Amygdala (tissue), 56 donors: Measurements from ENCODE around the gene ACAN.

ENCODE experiments used
- DNase-seq, 56 donors: peaks; one replicate each; lab custom pipeline; 2025; lab: John Stamatoyannopoulos, UW

ACAN gene

DNA sequence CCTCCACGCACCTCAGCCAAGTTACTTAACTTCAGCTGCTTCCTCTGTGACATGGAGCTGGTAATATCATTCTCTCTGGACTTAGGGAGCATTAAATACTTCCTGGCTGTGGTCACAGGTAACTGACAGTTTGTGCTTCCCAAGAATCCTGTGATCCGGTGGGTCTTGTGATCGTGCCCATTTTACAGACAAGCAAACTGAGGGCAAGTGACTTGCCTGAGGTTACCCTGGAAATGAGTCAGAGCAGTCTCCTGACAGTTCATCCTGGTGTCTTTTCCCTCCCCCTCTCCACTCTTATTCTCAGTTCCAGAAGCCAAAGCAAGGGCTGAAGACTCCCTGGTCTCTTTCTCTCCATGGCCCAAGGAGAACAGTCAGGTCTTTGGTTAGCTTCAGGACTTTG is 35.9 kb downstream of the ACAN start:
- DNase-seq = no peak

DNA sequence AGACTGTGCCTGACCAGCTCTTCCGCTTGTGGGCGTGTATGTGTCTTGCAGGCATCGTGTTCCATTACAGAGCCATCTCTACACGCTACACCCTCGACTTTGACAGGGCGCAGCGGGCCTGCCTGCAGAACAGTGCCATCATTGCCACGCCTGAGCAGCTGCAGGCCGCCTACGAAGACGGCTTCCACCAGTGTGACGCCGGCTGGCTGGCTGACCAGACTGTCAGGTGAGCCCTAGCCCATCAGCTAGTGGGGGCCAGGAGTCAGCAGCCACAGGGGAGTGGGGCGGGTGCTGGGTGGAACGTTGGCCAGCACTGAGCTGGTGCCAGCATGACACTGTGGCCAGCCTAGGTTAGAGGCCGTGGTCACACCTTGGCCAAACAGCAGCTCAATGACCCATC is 36.7 kb downstream of the ACAN start:
- DNase-seq = no peak

DNA sequence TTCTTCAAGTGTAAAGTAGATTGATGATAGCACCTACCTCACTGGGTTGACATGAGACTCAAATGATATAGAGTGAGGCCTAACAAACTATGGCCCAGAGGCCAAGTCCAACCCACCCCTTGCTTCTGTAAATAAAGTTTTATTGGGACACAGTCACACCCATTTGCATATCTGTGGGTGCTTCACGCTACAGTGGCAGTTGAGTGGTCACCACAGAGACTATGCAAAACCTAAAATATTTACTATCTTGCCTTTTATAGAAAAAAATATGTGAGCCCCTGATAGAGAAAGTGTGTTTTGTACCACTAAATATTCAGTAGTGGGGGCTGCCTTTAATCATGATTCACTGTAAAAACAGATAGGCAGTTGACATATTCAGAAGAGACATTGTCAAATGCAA is 38.0 kb downstream of the ACAN start:
- no peak for DNase-seq

DNA sequence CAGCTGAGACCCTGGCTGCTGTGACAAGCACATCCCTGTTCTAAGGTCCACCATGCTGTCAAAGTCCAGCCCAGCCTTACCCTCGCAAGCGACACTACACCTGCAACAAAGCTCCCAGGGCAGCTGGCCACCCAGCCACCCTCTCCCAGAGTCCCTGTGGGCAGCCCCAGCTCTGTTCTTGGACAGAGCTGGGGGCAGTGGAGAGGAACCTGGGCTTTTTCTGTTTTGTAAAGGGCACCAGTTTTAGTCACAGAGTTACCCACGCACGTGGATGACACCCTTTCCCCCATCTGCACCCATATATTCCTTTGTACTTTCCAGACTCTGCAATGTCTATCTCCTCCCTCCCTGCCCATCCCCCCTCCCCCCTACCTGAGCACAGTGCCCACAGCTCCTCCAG is 38.9 kb downstream of the ACAN start:
- no peak for DNase-seq

GRCh38 chr15:88843334-88843733 is 40.1 kb downstream of the ACAN start:
- DNase-seq = no peak

DNA sequence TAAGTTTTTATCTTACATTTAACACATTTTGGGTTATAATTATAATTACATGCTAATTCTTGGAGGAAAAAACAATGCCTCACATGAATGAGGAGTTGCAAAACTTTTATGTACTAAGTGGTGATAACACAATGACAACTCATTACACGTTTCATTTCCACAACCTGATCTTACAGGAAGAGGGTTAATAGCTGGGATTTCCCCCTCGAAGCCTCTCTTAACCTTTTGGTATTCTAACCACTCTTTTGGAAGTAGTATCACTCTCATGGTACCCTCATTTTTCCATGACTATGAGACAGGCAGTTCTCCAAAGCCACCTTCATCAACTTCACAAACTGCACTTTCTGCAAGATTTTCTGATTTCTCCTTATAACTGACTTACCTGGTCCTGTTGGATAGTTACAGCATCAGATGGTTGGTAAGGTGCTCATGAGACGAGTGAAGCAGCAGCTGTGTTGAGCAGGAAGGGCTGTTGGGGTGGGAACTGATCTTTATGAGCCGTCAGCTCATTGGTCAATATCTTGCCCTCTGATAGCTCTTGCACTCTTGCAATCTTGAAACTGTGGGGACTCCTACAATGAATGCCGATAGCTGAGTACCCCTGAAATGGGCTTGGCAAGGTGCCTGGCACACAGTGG is 41.6 kb downstream of the ACAN start:
- DNase-seq = no peak

DNA sequence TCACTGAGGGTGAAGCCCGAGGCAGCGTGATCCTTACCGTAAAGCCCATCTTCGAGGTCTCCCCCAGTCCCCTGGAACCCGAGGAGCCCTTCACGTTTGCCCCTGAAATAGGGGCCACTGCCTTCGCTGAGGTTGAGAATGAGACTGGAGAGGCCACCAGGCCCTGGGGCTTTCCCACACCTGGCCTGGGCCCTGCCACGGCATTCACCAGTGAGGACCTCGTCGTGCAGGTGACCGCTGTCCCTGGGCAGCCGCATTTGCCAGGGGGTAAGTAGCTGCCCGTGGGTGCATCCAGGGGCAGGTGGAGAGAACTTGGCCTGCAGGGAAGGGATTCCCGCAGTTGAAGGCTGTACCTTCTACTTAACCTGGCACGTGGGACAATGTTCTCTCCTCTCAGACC is 42.4 kb downstream of the ACAN start:
- DNase-seq = no peak

- no peak for DNase-seq
These were observed 43.9 kb downstream of the ACAN start for GRCh38 chr15:88847144-88847543.

- no peak for DNase-seq
These were observed 45.0 kb downstream of the ACAN start for GRCh38 chr15:88848203-88848602.

- DNase-seq = no peak
These were observed 46.3 kb downstream of the ACAN start for GRCh38 chr15:88849376-88850072.

GRCh38 chr15:88852476-88852875 is 49.2 kb downstream of the ACAN start:
- DNase-seq = no peak

DNA sequence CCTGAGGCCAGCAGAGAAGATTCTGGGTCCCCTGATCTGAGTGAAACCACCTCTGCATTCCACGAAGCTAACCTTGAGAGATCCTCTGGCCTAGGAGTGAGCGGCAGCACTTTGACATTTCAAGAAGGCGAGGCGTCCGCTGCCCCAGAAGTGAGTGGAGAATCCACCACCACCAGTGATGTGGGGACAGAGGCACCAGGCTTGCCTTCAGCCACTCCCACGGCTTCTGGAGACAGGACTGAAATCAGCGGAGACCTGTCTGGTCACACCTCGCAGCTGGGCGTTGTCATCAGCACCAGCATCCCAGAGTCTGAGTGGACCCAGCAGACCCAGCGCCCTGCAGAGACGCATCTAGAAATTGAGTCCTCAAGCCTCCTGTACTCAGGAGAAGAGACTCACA is 55.7 kb downstream of the ACAN start:
- DNase-seq = no peak

DNA sequence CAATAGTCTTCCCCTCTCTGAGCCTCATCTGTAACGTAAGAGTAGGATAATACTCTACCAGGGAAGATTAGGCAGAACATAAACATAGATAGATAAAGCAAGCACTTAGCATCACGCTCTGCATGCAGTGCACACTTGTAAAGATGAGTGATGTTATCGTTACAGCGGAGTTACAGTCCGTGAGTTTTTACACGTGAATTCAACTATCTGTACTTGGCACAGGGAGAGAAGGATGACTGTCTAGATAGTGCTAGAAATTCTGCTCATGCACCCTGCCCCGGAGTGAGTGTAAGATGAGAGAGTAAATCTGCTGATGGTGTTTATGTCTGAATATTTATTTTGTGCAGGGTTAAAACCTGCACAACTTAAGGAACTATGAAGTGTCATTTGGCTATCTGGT is 56.3 kb downstream of the ACAN start:
- no peak for DNase-seq

DNA sequence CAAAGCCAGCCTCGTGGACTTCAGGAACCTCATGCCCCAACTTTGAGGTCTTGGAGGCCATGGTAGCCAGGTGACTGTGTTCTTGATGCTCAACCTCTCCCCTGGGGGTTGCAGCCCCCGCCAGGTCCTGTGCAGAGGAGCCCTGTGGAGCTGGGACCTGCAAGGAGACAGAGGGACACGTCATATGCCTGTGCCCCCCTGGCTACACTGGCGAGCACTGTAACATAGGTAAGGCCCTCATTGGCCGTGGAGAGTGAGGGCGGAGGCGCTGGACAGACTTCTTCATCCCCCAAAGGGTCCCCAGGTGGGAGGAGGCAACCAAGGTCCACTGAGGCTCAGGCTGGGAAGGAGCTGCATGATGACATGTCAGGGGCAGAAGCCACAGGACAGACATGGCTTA is 57.0 kb downstream of the ACAN start:
- no peak for DNase-seq

DNA sequence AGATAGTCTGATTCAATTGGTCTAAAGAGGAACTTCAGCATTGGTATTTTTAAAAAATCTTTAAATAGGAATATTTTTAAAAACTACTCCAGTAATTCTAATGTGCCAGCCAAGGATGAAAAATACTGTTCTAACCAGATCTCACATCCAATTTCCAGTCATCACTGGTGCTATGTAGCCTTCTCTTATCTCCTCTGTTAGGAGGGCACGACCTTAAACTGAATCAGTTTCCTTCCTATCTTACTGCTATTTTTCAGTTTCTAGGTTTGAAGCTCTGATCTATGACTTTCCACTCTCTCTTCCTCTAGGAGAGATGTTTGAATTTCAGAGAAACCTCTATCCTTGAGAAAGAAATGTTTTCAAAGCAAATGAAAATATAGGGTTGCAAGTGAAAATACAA is 60.2 kb downstream of the ACAN start:
- DNase-seq = no peak

GRCh38 chr15:88864861-88865497 is 61.7 kb downstream of the ACAN start:
- DNase-seq = no peak

DNA sequence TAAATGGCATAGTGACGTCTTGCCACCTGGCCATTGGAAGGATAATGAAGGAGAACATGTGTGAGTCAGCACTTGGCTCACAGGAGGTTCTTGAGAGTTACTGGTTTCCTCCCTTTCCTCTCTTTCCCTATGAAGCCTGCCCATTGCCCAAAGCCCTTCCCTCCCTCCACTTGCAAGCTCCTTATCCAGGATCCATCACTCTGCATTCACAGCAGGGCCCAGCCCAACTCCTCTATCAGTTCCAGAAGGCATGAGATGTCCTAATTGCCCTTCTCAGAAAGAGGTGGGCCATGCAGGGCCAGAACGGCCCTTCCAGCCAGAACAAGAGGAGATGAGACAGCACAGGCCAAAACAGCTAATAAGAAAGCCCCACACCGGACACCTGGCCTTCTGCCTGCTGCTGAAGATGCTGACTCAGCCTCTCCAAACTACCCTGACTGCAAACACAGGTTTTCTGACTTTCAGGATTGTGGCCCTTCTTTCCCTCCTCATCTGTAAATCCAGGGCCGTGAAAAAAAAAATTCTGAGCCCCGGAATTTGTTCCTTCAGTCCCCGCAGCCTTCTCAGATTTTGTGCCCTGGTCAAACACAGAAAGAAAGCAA is 62.4 kb downstream of the ACAN start:
- DNase-seq = no peak

DNA sequence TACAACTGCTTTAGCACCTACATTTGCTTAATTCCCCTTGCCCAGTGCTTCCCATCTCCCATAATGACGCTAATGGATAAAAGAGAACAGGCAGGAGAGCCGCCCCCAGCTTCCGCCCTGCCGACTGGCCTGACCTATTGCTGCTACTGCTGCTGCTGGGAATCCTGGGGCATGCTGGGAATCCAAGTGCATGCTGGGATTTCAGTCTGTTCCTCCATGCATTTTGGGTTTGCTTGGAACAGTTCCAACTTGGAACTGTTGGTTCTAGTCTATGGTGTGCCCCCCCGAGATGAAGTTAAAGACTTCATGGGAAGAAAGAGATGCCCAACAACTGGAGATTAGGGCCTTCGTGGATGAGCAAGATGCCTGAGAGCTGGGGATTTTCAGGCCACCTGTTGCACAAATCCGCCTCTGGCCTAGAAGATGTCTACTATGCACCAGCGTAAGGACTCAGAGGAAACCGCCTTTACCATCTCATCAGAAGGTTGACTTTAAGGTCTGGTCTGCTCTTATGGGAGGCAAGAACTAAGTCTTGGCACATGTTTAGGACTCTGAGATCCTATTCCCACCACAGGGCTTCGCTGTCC is 63.2 kb downstream of the ACAN start:
- no peak for DNase-seq

- DNase-seq = no peak
These were observed 68.1 kb downstream of the ACAN start for GRCh38 chr15:88871313-88871712.

DNA sequence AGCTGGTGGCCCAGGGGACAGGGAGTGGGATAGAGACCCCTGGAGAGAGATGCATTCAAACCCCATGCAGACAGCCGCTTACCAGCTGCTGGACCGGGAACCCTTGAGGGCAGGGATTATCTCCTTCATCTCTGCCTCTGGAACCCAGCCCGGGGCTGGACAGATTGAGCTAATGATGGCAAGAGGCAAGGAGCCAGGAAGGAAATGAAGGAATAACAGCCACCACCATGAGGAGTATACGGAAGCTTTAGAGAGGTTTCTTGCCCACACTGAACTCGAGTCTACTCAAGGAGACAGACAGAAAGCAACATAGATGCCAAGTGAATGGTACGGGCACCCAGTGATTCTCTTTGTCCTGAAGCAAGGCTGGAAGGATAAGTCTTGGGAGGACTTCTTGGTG is 68.9 kb downstream of the ACAN start:
- no peak for DNase-seq

- no peak for DNase-seq
These were observed 69.5 kb downstream of the ACAN start for GRCh38 chr15:88872706-88873105.
